Loucy (cell line): ENCODE measurements around the gene BABAM2.

Source experiments
- CTCF ChIP-seq: fragments of 200-600 bp; sonication (generic); conservative IDR thresholded peaks from 2 replicates; pipeline ENCODE4 v1.5.1; 2014; ENCODE audit warnings: mild to moderate bottlenecking, antibody characterized with exemption, low read length
- EZH2phosphoT487 ChIP-seq: fragments of 200-600 bp; IDR thresholded peaks from 2 replicates; pipeline ENCODE4 v1.6.1; 2018; ENCODE audit warnings: antibody characterized with exemption, mild to moderate bottlenecking, moderate library complexity, borderline replicate concordance

GRCh38 chr2:28103611-28104010 is 213.1 kb downstream of the BABAM2 start:
- no peak for TF ChIP-seq CTCF
- TF ChIP-seq EZH2phosphoT487, result no peak
